ENCODE measurements around the gene POMP.

Gene POMP

DNA sequence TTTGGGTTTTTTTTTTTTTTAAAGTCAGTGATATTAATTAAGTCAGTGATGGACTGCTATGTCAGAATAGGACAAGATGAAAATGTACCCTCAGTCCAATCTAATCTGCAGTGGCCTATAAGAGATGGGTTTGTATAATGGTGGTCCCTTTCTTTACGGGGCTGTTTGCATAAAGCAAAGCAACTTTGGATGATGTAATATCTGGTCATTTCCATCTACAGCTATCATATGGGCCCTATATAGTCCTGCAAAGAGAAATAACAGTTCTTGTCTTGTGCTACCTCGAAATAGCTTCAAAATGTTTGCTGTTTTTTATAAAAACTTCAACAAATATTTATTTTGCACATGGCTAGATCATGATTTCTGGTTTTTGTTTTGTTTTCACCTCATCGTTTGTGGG is 20.2 kb upstream of the POMP start:
- no peaks in the 10 kb centered on the region for H3K36me3 ChIP-seq (ENCODE audit: control insufficient read depth, insufficient read depth, low read length)
- H3K4me3 ChIP-seq (ENCODE audit: low read length) = no peak overlapping the region
- no peaks in the 10 kb centered on the region for H3K4me1 ChIP-seq (ENCODE audit: control insufficient read depth, insufficient read depth, low read length)
- DNase-seq (ENCODE audit: low read depth, low spot score) = no peak
- H3K27me3 ChIP-seq (ENCODE audit: control insufficient read depth, insufficient read depth, low read length) = no peaks in the 10 kb centered on the region
- no peak overlapping the region for H3K27ac ChIP-seq (ENCODE audit: low read length)
- H3K9me3 ChIP-seq (ENCODE audit: control insufficient read depth, insufficient read depth, low read length) = no peaks in the 10 kb centered on the region
- WGBS (ENCODE audit: insufficient coverage, insufficient read length) = no CpG with 5 or more reads among the region's 3 CpGs

DNA sequence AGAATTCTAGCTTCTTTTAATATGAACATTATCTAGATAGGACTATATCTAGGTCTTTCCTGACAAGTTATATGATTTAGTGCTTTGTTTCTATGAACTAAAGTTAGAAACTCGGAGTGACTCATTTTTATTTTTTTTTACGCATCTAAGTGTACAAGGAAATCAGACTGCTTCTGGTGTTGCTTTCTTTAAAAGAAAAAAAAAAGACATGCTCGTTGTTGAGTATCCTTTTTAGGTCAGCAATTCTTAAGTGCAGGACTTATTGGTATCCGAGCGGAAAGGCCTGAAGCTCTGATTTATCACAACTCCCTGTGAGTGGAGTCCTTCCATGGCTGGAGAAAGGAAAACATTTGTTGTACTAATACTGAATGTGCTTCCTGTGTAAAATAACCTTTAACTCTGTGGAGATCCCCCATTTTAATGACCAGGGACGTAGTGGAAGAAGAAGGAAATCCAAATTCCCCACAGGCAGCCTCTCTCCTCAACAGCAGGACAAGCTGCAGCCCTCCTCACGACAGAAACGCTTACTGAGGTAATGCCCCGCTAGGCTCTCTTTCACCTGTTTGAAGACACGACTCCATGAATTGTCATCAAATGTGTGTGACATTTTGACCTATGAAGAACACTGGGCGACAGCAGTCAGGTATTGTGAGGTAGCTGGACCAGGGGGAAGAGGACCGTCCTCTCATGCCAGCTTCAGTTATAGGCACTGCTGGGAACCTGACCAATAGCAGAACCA is 17.9 kb upstream of the POMP start:
- no peak for DNase-seq (ENCODE audit: low read depth, low spot score)
- Histone ChIP-seq H3K4me3 (ENCODE audit: low read length) (no peak overlapping the region), H3K9me3 (ENCODE audit: control insufficient read depth, insufficient read depth, low read length) (no peaks in the 10 kb centered on the region), H3K27ac (ENCODE audit: low read length) (no peak overlapping the region), H3K4me1 (ENCODE audit: control insufficient read depth, insufficient read depth, low read length) (no peaks in the 10 kb centered on the region), H3K36me3 (ENCODE audit: control insufficient read depth, insufficient read depth, low read length) (no peaks in the 10 kb centered on the region), H3K27me3 (ENCODE audit: control insufficient read depth, insufficient read depth, low read length) (no peaks in the 10 kb centered on the region)
- no CpG with 5 or more reads among the region's 12 CpGs for WGBS (ENCODE audit: insufficient coverage, insufficient read length)

DNA sequence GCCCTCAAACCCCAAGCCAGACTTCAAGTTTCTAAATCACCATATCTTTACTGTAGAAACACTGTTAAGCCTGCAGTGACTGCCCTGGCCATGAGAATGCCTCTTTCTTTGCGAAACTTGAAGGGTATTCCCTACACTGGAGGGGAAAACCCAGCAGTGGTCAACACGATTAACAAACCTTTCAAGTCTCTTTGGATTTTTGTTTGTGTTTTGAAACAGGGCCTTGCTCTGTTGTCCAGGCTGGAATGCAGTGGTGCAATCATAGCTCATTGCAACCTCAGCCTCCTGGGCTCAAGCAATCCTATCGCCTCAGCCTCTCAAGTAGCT is 17.4 kb upstream of the POMP start:
- Histone ChIP-seq H3K27ac (ENCODE audit: low read length) (no peak overlapping the region), H3K27me3 (ENCODE audit: control insufficient read depth, insufficient read depth, low read length) (no peaks in the 10 kb centered on the region), H3K36me3 (ENCODE audit: control insufficient read depth, insufficient read depth, low read length) (no peaks in the 10 kb centered on the region), H3K9me3 (ENCODE audit: control insufficient read depth, insufficient read depth, low read length) (no peaks in the 10 kb centered on the region), H3K4me3 (ENCODE audit: low read length) (no peak overlapping the region), H3K4me1 (ENCODE audit: control insufficient read depth, insufficient read depth, low read length) (no peaks in the 10 kb centered on the region)
- WGBS (ENCODE audit: insufficient coverage, insufficient read length) = no CpG with 5 or more reads among the region's 3 CpGs
- DNase-seq (ENCODE audit: low read depth, low spot score) = no peak

DNA sequence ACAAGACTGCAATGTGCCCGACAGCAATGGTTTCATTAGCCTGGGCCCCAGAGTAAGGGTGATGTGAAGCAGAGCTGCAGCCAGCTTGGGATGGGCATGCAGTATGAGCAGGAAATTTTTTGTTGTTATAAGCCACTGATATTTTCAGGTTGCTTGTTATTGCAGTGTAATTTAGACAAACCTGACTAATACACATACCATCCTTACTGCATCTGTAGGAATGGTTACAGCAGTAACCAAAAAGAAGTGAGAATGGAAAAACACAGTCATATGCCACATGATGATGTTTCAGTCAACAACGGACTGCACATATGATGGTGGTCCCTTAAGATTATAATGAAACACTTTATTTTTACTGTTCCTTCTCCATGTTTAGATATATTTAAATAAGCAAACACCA is 8.6 kb upstream of the POMP start:
- Histone ChIP-seq H3K27me3 (ENCODE audit: control insufficient read depth, insufficient read depth, low read length) (no peaks in the 10 kb centered on the region), H3K9me3 (ENCODE audit: control insufficient read depth, insufficient read depth, low read length) (no peaks in the 10 kb centered on the region), H3K4me3 (ENCODE audit: low read length) (no peak overlapping the region), H3K36me3 (ENCODE audit: control insufficient read depth, insufficient read depth, low read length) (no peaks in the 10 kb centered on the region), H3K4me1 (ENCODE audit: control insufficient read depth, insufficient read depth, low read length) (no peaks in the 10 kb centered on the region), H3K27ac (ENCODE audit: low read length) (no peak overlapping the region)
- WGBS (ENCODE audit: insufficient coverage, insufficient read length) = no CpG with 5 or more reads among the region's 2 CpGs
- DNase-seq (ENCODE audit: low read depth, low spot score) = no peak

DNA sequence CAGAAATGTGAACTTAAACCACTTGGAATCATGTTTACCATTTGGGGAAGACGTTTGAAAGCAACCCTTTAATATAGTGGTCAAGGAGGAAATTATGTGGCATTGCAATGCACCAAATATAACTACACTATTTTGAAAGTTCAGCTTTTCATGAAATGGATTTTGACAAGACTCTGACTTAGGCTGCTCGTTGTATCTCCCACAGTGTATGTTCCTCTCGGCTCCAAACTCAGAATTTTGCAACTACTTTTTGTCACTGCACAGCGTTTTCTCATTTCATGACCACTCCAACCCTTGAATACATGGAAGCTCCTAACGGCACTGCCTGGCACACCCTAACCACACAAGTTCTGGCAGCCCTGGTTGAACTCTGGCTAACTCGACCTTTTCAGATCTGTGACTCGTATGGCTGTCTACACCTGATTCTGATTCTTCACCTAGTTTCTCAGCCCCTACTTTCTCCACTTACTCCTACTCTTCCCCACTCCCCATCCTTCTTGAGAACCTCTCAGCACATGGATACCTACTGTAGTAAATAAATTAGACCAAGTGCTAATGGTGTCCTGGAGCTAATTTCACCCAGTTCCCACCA is 7.0 kb upstream of the POMP start:
- no peaks in the 10 kb centered on the region for H3K9me3 ChIP-seq (ENCODE audit: control insufficient read depth, insufficient read depth, low read length)
- H3K27ac ChIP-seq (ENCODE audit: low read length) = no peak overlapping the region
- no peaks in the 10 kb centered on the region for H3K36me3 ChIP-seq (ENCODE audit: control insufficient read depth, insufficient read depth, low read length)
- no peak for DNase-seq (ENCODE audit: low read depth, low spot score)
- no peak overlapping the region for H3K4me3 ChIP-seq (ENCODE audit: low read length)
- WGBS (ENCODE audit: insufficient coverage, insufficient read length) = no CpG with 5 or more reads among the region's 7 CpGs
- no peaks in the 10 kb centered on the region for H3K4me1 ChIP-seq (ENCODE audit: control insufficient read depth, insufficient read depth, low read length)
- H3K27me3 ChIP-seq (ENCODE audit: control insufficient read depth, insufficient read depth, low read length) = no peaks in the 10 kb centered on the region

DNA sequence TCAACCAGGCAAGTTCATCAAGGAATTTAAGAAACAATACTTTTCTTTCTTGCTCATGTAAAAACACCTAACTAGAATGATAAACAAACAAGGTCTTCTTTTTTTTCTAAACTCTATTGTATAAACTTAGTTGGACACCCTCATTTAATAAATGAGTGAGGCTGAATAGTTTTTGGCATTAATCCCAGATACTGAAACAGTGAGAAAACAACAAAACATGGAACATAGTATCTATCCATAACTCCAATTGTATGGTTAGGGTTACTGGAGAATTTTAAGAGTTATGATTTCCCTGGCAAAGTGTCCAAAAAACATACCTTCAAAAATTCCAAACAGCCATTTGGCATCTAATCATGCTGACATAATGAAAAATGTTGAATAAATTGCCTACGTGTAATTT is 5.8 kb upstream of the POMP start:
- Histone ChIP-seq H3K9me3 (ENCODE audit: control insufficient read depth, insufficient read depth, low read length) (no peaks in the 10 kb centered on the region), H3K4me3 (ENCODE audit: low read length) (no peak overlapping the region), H3K27ac (ENCODE audit: low read length) (no peak overlapping the region), H3K27me3 (ENCODE audit: control insufficient read depth, insufficient read depth, low read length) (no peaks in the 10 kb centered on the region), H3K4me1 (ENCODE audit: control insufficient read depth, insufficient read depth, low read length) (no peaks in the 10 kb centered on the region), H3K36me3 (ENCODE audit: control insufficient read depth, insufficient read depth, low read length) (no peaks in the 10 kb centered on the region)
- no CpG with 5 or more reads among the region's 1 CpG for WGBS (ENCODE audit: insufficient coverage, insufficient read length)
- DNase-seq (ENCODE audit: low read depth, low spot score) = no peak

DNA sequence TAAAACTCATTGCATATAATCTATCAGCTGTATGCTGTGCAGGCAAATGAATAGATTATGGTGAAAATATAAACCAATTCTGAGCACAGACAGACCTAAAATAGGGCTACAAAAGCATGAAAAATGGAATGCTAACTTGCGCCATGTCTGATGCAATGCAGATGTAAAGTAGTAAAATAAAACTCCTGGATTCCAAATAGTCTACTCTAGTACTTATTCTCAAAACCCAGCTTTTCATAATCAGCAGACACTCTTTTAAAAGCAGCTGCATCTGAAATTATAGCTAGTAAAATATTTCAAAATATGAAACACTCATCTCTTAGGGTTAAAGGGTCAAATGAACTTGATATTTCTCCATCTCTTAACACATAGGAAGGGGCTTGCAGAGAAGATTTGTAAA is 4.7 kb upstream of the POMP start:
- Histone ChIP-seq H3K36me3 (ENCODE audit: control insufficient read depth, insufficient read depth, low read length) (no peaks in the 10 kb centered on the region), H3K4me1 (ENCODE audit: control insufficient read depth, insufficient read depth, low read length) (no peaks in the 10 kb centered on the region), H3K9me3 (ENCODE audit: control insufficient read depth, insufficient read depth, low read length) (no peaks in the 10 kb centered on the region), H3K27me3 (ENCODE audit: control insufficient read depth, insufficient read depth, low read length) (no peaks in the 10 kb centered on the region), H3K27ac (ENCODE audit: low read length) (no peak overlapping the region), H3K4me3 (ENCODE audit: low read length) (no peak overlapping the region)
- no peak for DNase-seq (ENCODE audit: low read depth, low spot score)
- no CpG with 5 or more reads among the region's 1 CpG for WGBS (ENCODE audit: insufficient coverage, insufficient read length)

DNA sequence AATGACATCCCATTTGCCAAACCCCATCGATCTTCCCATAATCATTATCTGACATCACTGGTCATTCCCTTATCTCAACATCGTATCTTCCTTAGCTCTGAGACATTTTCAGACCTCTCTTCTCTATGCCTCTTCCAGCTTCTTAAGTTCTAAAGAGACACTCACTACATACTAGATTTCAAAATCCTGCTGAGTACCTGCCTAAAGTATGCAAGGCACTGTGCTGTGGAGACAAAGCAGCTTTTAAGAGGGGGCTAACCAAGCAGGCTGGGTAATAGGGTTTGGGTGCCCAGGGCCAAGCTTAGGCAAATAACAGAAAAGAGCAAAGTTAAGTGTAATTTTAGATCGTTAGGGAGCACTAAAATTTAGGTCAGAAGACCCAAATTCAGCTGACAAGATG is 3.4 kb upstream of the POMP start:
- WGBS (ENCODE audit: insufficient coverage, insufficient read length) = 100% methylated on average over 2 of the region's 3 CpGs
- no peaks in the 10 kb centered on the region for H3K4me1 ChIP-seq (ENCODE audit: control insufficient read depth, insufficient read depth, low read length)
- H3K27ac ChIP-seq (ENCODE audit: low read length) = no peak overlapping the region
- H3K4me3 ChIP-seq (ENCODE audit: low read length) = no peak overlapping the region
- H3K9me3 ChIP-seq (ENCODE audit: control insufficient read depth, insufficient read depth, low read length) = no peaks in the 10 kb centered on the region
- no peaks in the 10 kb centered on the region for H3K27me3 ChIP-seq (ENCODE audit: control insufficient read depth, insufficient read depth, low read length)
- no peaks in the 10 kb centered on the region for H3K36me3 ChIP-seq (ENCODE audit: control insufficient read depth, insufficient read depth, low read length)
- no peak for DNase-seq (ENCODE audit: low read depth, low spot score)

DNA sequence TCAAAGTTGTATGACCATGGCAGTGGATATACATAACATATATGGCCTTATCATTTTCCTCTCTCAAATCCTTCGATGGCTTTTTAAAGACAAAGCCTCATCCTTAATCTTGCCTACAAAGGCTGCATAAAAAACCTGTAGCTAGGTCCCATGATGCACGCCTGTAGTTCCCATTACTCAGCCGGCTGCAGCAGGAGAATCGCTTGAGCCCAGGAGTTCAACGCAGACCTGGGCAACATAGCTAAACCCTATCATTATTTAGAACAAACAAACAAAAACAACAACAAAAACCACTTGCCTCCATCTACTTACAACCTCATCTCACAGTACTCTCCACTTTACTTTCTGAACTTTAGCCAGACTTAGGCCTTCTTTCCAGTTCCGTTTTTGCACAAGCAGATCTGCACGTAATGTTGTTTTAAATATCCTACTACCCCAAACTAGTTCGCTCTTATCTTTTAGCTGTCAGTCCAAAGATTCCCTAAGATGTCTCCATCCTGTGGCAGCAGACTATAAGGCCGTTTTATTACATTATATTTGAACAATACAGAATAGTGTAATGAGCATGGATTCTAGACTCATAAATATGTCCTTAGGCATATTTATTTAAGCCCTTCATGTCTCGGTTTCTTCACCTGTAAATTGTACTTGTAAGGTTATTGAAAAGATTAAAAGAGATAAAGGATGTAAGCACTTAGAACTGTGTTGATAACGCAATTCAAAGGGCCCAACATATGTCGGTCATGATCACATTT is 969 bp upstream of the POMP start:
- no CpG with 5 or more reads among the region's 12 CpGs for WGBS (ENCODE audit: insufficient coverage, insufficient read length)
- Histone ChIP-seq H3K4me1 (ENCODE audit: control insufficient read depth, insufficient read depth, low read length) (no peaks in the 10 kb centered on the region), H3K4me3 (ENCODE audit: low read length) (peak overlapping the region; percentile 89; the same call in 1 of the 2 replicates), H3K36me3 (ENCODE audit: control insufficient read depth, insufficient read depth, low read length) (no peaks in the 10 kb centered on the region), H3K27me3 (ENCODE audit: control insufficient read depth, insufficient read depth, low read length) (no peaks in the 10 kb centered on the region), H3K9me3 (ENCODE audit: control insufficient read depth, insufficient read depth, low read length) (no peaks in the 10 kb centered on the region), H3K27ac (ENCODE audit: low read length) (no peak overlapping the region)
- DNase-seq (ENCODE audit: low read depth, low spot score) = no peak

DNA sequence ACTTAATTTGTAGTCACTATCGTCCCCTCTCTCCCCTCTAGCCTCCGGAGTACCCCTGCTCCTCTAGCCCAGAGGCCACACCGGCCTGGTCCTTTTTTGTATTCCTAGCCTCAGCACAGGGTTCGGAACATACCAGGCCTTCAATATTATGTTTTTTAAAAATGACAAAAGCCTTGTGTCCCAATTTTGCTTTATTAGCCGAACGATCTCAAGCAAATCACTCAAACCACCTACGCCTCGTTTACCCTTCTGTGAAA is 463 bp upstream of the POMP start:
- no peaks in the 10 kb centered on the region for H3K27me3 ChIP-seq (ENCODE audit: control insufficient read depth, insufficient read depth, low read length)
- H3K4me1 ChIP-seq (ENCODE audit: control insufficient read depth, insufficient read depth, low read length) = no peaks in the 10 kb centered on the region
- no peak overlapping the region for H3K27ac ChIP-seq (ENCODE audit: low read length)
- no CpG with 5 or more reads among the region's 8 CpGs for WGBS (ENCODE audit: insufficient coverage, insufficient read length)
- 0 out of 2 replicates have a peak, but pooled peaks cover 2% of the 10 kb centered on the region for H3K36me3 ChIP-seq (ENCODE audit: control insufficient read depth, insufficient read depth, low read length)
- H3K4me3 ChIP-seq (ENCODE audit: low read length) = peak overlapping the region; percentile 89
- no peak for DNase-seq (ENCODE audit: low read depth, low spot score)
- no peaks in the 10 kb centered on the region for H3K9me3 ChIP-seq (ENCODE audit: control insufficient read depth, insufficient read depth, low read length)

DNA sequence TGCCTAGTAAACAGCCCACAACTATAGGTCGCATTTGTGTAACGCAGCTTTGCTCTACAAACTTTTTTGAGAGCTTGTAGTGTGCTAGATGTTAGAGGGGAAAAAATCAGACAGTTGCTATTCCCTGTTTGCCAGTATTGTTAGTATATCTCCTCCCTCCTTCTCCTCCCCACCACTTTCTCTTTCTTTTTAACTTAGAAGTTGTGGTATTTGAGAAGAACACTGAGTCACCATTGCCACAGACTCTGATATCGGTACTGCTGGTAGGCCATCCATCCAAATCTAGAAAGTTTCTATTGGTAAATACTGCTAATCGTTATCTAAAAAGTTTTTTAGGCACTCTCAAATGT is 666 bp downstream of the POMP start:
- no CpG with 5 or more reads among the region's 4 CpGs for WGBS (ENCODE audit: insufficient coverage, insufficient read length)
- no peak for DNase-seq (ENCODE audit: low read depth, low spot score)
- H3K4me3 ChIP-seq (ENCODE audit: low read length) = peak overlapping the region; percentile 89
- H3K9me3 ChIP-seq (ENCODE audit: control insufficient read depth, insufficient read depth, low read length) = no peaks in the 10 kb centered on the region
- H3K4me1 ChIP-seq (ENCODE audit: control insufficient read depth, insufficient read depth, low read length) = no peaks in the 10 kb centered on the region
- 0 out of 2 replicates have a peak, but pooled peaks cover 2% of the 10 kb centered on the region for H3K36me3 ChIP-seq (ENCODE audit: control insufficient read depth, insufficient read depth, low read length)
- H3K27me3 ChIP-seq (ENCODE audit: control insufficient read depth, insufficient read depth, low read length) = no peaks in the 10 kb centered on the region
- H3K27ac ChIP-seq (ENCODE audit: low read length) = no peak overlapping the region

All from iPS DF 6.9 (cell line).